ENCODE measurements around the gene KRTAP10-5.
"Not testable (repeated sequence)": the region's sequence is repeated elsewhere in the genome, so short reads cannot be mapped to it uniquely, and the experiment has no call there.

KRTAP10-5 gene

GRCh38 chr21:44614961-44615391 is 34.6 kb upstream of the KRTAP10-5 start:
- DNase-seq (ENCODE audit: extremely low read depth, low read depth), result no peak
- no peak for TF ChIP-seq CTCF (IDR thresholded peaks at IDR 0.05; ENCODE audit: low read depth, low read length)

GRCh38 chr21:44614161-44614631 is 33.8 kb upstream of the KRTAP10-5 start:
- TF ChIP-seq CTCF (IDR thresholded peaks at IDR 0.05; ENCODE audit: low read depth, low read length), result no peak
- DNase-seq (ENCODE audit: extremely low read depth, low read depth), result no peak

- no peak for DNase-seq (ENCODE audit: extremely low read depth, low read depth)
- no peak for TF ChIP-seq CTCF (IDR thresholded peaks at IDR 0.05; ENCODE audit: low read depth, low read length)
Observed at GRCh38 chr21:44613386-44614155, 33.2 kb upstream of the KRTAP10-5 start.

GRCh38 chr21:44612669-44613229 is 32.3 kb upstream of the KRTAP10-5 start:
- no peak for DNase-seq (ENCODE audit: extremely low read depth, low read depth)
- TF ChIP-seq CTCF (IDR thresholded peaks at IDR 0.05; ENCODE audit: low read depth, low read length), result no peak

GRCh38 chr21:44612029-44612486 is 31.7 kb upstream of the KRTAP10-5 start, which contains the start of gene KRTAP10-8:
Gene KRTAP10-8, plus strand, starts transcription at chr21:44612079. Its CDS starts 22 bp downstream, at chr21:44612101.
- DNase-seq (ENCODE audit: extremely low read depth, low read depth), result no peak
- no peak for TF ChIP-seq CTCF (IDR thresholded peaks at IDR 0.05; ENCODE audit: low read depth, low read length)

- no peak for TF ChIP-seq CTCF (IDR thresholded peaks at IDR 0.05; ENCODE audit: low read depth, low read length)
- DNase-seq (ENCODE audit: extremely low read depth, low read depth), result no peak
Observed at GRCh38 chr21:44611551-44611950, 31.1 kb upstream of the KRTAP10-5 start.

- DNase-seq (ENCODE audit: extremely low read depth, low read depth), result not testable (repeated sequence)
Observed at GRCh38 chr21:44610157-44610843, 29.9 kb upstream of the KRTAP10-5 start.

All from AG09319 (cell line).